GM21825 (cell line): ENCODE data around the gene OPCML.

Experiments
- ATAC-seq: cut with Tn5 transposase; IDR thresholded peaks from one replicate; pipeline ENCODE4 v1.9.1; 2021; ENCODE audit warnings: mild to moderate bottlenecking, moderate library complexity; ENCODE audit not compliant: unreplicated experiment

OPCML gene

GRCh38 chr11:133531971-133532651 lies at the start of gene OPCML:
Gene OPCML (minus strand): TSS chr11:133532501.
- ATAC-seq, result no peak

GRCh38 chr11:133581091-133581490 lies 48.8 kb upstream of the OPCML start:
- ATAC-seq, result no peak

- ATAC-seq, result no peak
Observed at GRCh38 chr11:133579165-133580031, 47.1 kb upstream of the OPCML start.

- ATAC-seq, result no peak
Observed at GRCh38 chr11:133577403-133577802, 45.1 kb upstream of the OPCML start.

- ATAC-seq, result no peak
Observed at GRCh38 chr11:133576351-133576750, 44.0 kb upstream of the OPCML start.

GRCh38 chr11:133573081-133573480 lies 40.8 kb upstream of the OPCML start:
- ATAC-seq, result no peak

GRCh38 chr11:133570376-133570775 lies 38.1 kb upstream of the OPCML start:
- ATAC-seq, result no peak

GRCh38 chr11:133563505-133564025 lies 31.3 kb upstream of the OPCML start:
- no peak for ATAC-seq

- no peak for ATAC-seq
Observed at GRCh38 chr11:133560472-133560855, 28.2 kb upstream of the OPCML start.

GRCh38 chr11:133559833-133560471 lies 27.7 kb upstream of the OPCML start:
- ATAC-seq, result no peak

- no peak for ATAC-seq
Observed at GRCh38 chr11:133559382-133559781, 27.1 kb upstream of the OPCML start.

GRCh38 chr11:133555034-133555433 lies 22.7 kb upstream of the OPCML start:
- ATAC-seq, result no peak

GRCh38 chr11:133553885-133554740 lies 21.8 kb upstream of the OPCML start:
- ATAC-seq, result no peak

GRCh38 chr11:133552938-133553337 lies 20.6 kb upstream of the OPCML start:
- no peak for ATAC-seq

- no peak for ATAC-seq
Observed at GRCh38 chr11:133551064-133551463, 18.8 kb upstream of the OPCML start.

GRCh38 chr11:133549826-133550225 lies 17.5 kb upstream of the OPCML start:
- no peak for ATAC-seq

- no peak for ATAC-seq
Observed at GRCh38 chr11:133548641-133549040, 16.3 kb upstream of the OPCML start.

GRCh38 chr11:133547808-133548494 lies 15.7 kb upstream of the OPCML start:
- ATAC-seq, result no peak

- ATAC-seq, result no peak
Observed at GRCh38 chr11:133545199-133545803, 13.0 kb upstream of the OPCML start.

GRCh38 chr11:133541720-133542095 lies 9.4 kb upstream of the OPCML start:
- ATAC-seq, result no peak
